HUES6 (cell line): ENCODE results near the gene DNAJC18.
A peak's percentile ranks its signal among the peaks of the same experiment; 100 is the strongest.
"Not testable (repeated sequence)": the region's sequence is repeated elsewhere in the genome, so short reads cannot be mapped to it uniquely, and the experiment has no call there.

Experiments used
- H3K27ac ChIP-seq: 2 replicates; pipeline ENCODE4 v1.7.0; 2013; ENCODE audit warnings: low read depth, mild to moderate bottlenecking, low read length, inconsistent platforms
- H3K27me3 ChIP-seq: 2 replicates; pipeline ENCODE4 v1.6.1; 2013; ENCODE audit warnings: low read length; ENCODE audit not compliant: control insufficient read depth, insufficient read depth
- H3K36me3 ChIP-seq: 2 replicates; pipeline ENCODE4 v1.6.1; 2013; ENCODE audit warnings: low read length; ENCODE audit not compliant: control insufficient read depth, insufficient read depth
- H3K4me1 ChIP-seq: 2 replicates; pipeline ENCODE4 v1.6.1; 2013; ENCODE audit warnings: low read length; ENCODE audit not compliant: control insufficient read depth, insufficient read depth
- H3K4me3 ChIP-seq: 2 replicates; pipeline ENCODE4 v1.5.1; 2013; ENCODE audit warnings: low read depth, low read length
- H3K9ac ChIP-seq: one replicate; pipeline ENCODE4 v1.6.1; 2013; ENCODE audit warnings: mild to moderate bottlenecking, low read length
- H3K9me3 ChIP-seq: 2 replicates; pipeline ENCODE4 v1.6.1; 2013; ENCODE audit warnings: low read depth, low read length; ENCODE audit not compliant: control insufficient read depth, insufficient read depth

Gene DNAJC18

DNA sequence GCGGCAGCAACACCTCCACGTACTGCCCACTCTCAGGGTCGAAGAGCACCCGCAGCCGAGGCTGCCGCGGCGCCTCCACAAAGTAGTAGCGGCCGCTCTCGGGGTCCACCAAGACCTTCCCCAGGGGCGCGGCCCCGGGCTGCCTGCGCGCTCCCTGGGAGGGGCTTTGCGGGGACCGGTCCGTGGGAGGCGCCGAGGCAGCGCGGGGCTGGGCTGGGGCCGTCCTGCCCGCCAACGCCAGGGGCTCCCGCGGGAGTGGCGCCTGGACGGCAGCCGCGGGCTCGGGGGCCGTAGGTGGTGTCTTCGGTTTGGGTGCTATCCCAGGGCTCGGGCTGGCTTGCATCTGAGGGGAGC, 47.0 kb downstream of the DNAJC18 start:
- H3K4me1 ChIP-seq = peaks cover 40% of the 10 kb centered on the region
- H3K9ac ChIP-seq = peak overlapping the region; percentile 70
- no peaks in the 10 kb centered on the region for H3K9me3 ChIP-seq
- H3K27me3 ChIP-seq = peaks cover 29% of the 10 kb centered on the region
- peak overlapping the region; percentile 68 for H3K4me3 ChIP-seq
- H3K27ac ChIP-seq = no peak overlapping the region
- H3K36me3 ChIP-seq = no peaks in the 10 kb centered on the region

GRCh38 chr5:139391570-139392323, 47.6 kb downstream of the DNAJC18 start:
- Histone ChIP-seq H3K27me3 (peaks cover 29% of the 10 kb centered on the region), H3K9ac (no peak overlapping the region), H3K9me3 (no peaks in the 10 kb centered on the region), H3K4me3 (peak overlapping the region; percentile 68), H3K4me1 (peaks cover 40% of the 10 kb centered on the region), H3K27ac (no peak overlapping the region), H3K36me3 (no peaks in the 10 kb centered on the region)

- Histone ChIP-seq H3K27me3 (peaks cover 29% of the 10 kb centered on the region), H3K9me3 (no peaks in the 10 kb centered on the region), H3K4me1 (peaks cover 33% of the 10 kb centered on the region), H3K4me3 (no peak overlapping the region), H3K36me3 (no peaks in the 10 kb centered on the region), H3K9ac (no peak overlapping the region), H3K27ac (no peak overlapping the region)
These were observed 48.4 kb downstream of the DNAJC18 start for GRCh38 chr5:139390639-139391569.

GRCh38 chr5:139389701-139390638, 49.4 kb downstream of the DNAJC18 start, which contains the start of gene MZB1:
TSS of gene MZB1 (minus strand) at chr5:139389913. CDS start at chr5:139389856, 57 bp downstream.
- peaks cover 22% of the 10 kb centered on the region for H3K27me3 ChIP-seq
- H3K9me3 ChIP-seq = no peaks in the 10 kb centered on the region
- peaks cover 24% of the 10 kb centered on the region for H3K4me1 ChIP-seq
- no peak within 1 kb of the TSS for H3K4me3 ChIP-seq
- H3K9ac ChIP-seq = no peak within 1 kb of the TSS
- no peaks in the 10 kb centered on the region for H3K36me3 ChIP-seq
- H3K27ac ChIP-seq = no peak within 1 kb of the TSS

DNA sequence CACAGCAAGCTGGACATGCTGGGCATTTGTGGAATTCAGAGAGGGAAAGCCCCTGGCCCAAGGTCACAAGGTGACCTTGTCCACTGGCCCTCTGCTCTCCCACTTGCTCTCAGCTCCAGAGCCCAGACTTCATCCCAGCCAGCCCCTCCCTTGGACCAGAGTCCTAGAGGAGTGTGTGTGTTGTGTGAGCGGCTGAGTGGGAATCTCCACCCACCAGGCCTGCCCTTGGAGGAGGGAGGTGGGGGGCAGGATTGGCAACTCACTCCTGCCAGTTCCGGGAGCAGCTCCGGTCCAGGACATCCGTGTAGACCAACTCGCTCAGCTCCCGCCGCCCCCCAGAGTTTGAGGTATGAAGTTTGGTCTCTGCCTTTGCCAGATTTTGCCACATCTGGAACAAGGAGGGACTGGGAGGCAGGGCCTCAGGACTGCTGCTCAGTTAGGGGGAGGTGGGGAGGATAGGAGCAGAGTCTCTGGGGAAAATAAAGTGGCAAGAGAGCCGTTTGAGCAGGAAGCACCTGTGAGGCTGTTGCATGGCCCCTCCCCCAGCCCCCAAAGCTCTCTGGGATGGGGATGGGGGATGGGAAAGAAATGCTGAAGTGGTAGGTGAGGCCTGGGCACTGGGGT, 51.0 kb downstream of the DNAJC18 start:
- Histone ChIP-seq H3K27ac (no peak overlapping the region), H3K36me3 (no peaks in the 10 kb centered on the region), H3K4me1 (peaks cover 20% of the 10 kb centered on the region), H3K9ac (no peak overlapping the region), H3K27me3 (peaks cover 6% of the 10 kb centered on the region), H3K9me3 (no peaks in the 10 kb centered on the region), H3K4me3 (no peak overlapping the region)

GRCh38 chr5:139387611-139388197, 51.6 kb downstream of the DNAJC18 start:
- H3K4me3 ChIP-seq = no peak overlapping the region
- no peak overlapping the region for H3K27ac ChIP-seq
- H3K36me3 ChIP-seq = no peaks in the 10 kb centered on the region
- no peaks in the 10 kb centered on the region; the same call in 1 of the 2 replicates for H3K27me3 ChIP-seq
- peaks cover 20% of the 10 kb centered on the region for H3K4me1 ChIP-seq
- no peak overlapping the region for H3K9ac ChIP-seq
- H3K9me3 ChIP-seq = no peaks in the 10 kb centered on the region

DNA sequence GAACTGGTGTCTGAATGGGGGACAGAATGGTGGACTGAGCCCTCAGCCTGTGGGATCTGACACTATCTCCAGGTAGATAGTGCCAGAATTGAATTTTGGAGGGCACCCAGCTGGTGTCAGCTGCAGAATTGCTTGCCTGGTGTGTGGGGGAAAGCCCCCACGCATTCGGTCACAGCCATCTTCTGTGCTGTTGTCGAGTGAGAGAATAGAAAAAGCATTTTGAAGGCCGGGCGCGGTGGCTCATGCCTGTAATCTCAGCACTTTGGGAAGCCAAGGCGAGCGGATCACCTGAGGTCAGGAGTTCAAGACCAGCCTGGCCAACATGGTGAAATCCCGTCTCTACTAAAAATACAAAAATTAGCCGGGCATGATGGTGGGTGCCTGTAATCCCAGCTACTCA, 52.4 kb downstream of the DNAJC18 start:
- not testable (repeated sequence) for H3K9ac ChIP-seq, H3K9me3 ChIP-seq, H3K4me3 ChIP-seq, H3K36me3 ChIP-seq, H3K27ac ChIP-seq, H3K27me3 ChIP-seq
- H3K4me1 ChIP-seq = peaks cover 19% of the 10 kb centered on the region

GRCh38 chr5:139386050-139386438, 53.3 kb downstream of the DNAJC18 start:
- Histone ChIP-seq H3K27ac (no peak overlapping the region), H3K9ac (no peak overlapping the region), H3K4me1 (peaks cover 12% of the 10 kb centered on the region), H3K27me3 (no peaks in the 10 kb centered on the region), H3K4me3 (no peak overlapping the region), H3K9me3 (no peaks in the 10 kb centered on the region), H3K36me3 (no peaks in the 10 kb centered on the region)

- H3K9ac ChIP-seq = no peak overlapping the region
- no peaks in the 10 kb centered on the region for H3K27me3 ChIP-seq
- no peaks in the 10 kb centered on the region for H3K9me3 ChIP-seq
- H3K4me3 ChIP-seq = no peak overlapping the region
- H3K27ac ChIP-seq = no peak overlapping the region
- H3K4me1 ChIP-seq = peaks cover 12% of the 10 kb centered on the region
- H3K36me3 ChIP-seq = no peaks in the 10 kb centered on the region
These were observed 54.0 kb downstream of the DNAJC18 start for GRCh38 chr5:139385061-139386049.
